ENCODE results near the gene DDX54.
A peak's percentile ranks its signal among the peaks of the same experiment; 100 is the strongest.

Gene DDX54

GRCh38 chr12:113203852-113204760 lies 18.8 kb upstream of the DDX54 start:
- POLR2A ChIA-PET (ENCODE audit: low non-redundant PET), result no interaction called here
- H3K27ac ChIP-seq, result peak overlapping the region; percentile 22; the same call in 1 of the 2 replicates
- no peak for DNase-seq (ENCODE audit: low spot score)
- CTCF ChIA-PET, result interaction anchor here (0.6 kb wide), 1 partner anchor 735 kb away, joined by 8 read pairs; no protein-coding TSS in a partner anchor
- no peak for TF ChIP-seq CTCF (conservative IDR thresholded peaks at IDR 0.05; ENCODE audit: low read depth)

GRCh38 chr12:113202300-113203075 lies 17.2 kb upstream of the DDX54 start:
- CTCF ChIA-PET, result interaction anchor here (0.6 kb wide), 1 partner anchor 260 kb away, joined by 4 read pairs; no protein-coding TSS in a partner anchor
- POLR2A ChIA-PET (ENCODE audit: low non-redundant PET), result no interaction called here

GRCh38 chr12:113201187-113202177 lies 16.2 kb upstream of the DDX54 start:
- TF ChIP-seq CTCF (conservative IDR thresholded peaks at IDR 0.05; ENCODE audit: low read depth), result no peak
- POLR2A ChIA-PET (ENCODE audit: low non-redundant PET), result no interaction called here
- CTCF ChIA-PET, result no interaction called here
- DNase-seq (ENCODE audit: low spot score), result no peak
- H3K27ac ChIP-seq, result no peak overlapping the region

More at GRCh38 chr12:113202300-113203075, 17.2 kb upstream of the DDX54 start:
- TF ChIP-seq CTCF (conservative IDR thresholded peaks at IDR 0.05; ENCODE audit: low read depth), result no peak
- no peak overlapping the region for H3K27ac ChIP-seq
- no peak for DNase-seq (ENCODE audit: low spot score)

GRCh38 chr12:113200021-113200797 lies 14.9 kb upstream of the DDX54 start:
- ChIA-PET CTCF (no interaction called here), POLR2A (ENCODE audit: low non-redundant PET) (no interaction called here)
- no peak overlapping the region for H3K27ac ChIP-seq
- TF ChIP-seq CTCF (conservative IDR thresholded peaks at IDR 0.05; ENCODE audit: low read depth), result no peak
- no peak for DNase-seq (ENCODE audit: low spot score)

GRCh38 chr12:113198296-113198695 lies 13.0 kb upstream of the DDX54 start:
- H3K27ac ChIP-seq, result no peak overlapping the region
- no peak for TF ChIP-seq CTCF (conservative IDR thresholded peaks at IDR 0.05; ENCODE audit: low read depth)
- DNase-seq (ENCODE audit: low spot score), result no peak
- POLR2A ChIA-PET (ENCODE audit: low non-redundant PET), result no interaction called here
- CTCF ChIA-PET, result no interaction called here
